GM13977 (cell line): ENCODE measurements around the gene BAIAP2L2.

ENCODE experiments used
- DNase-seq: peaks from one replicate; pipeline ENCODE4 v3.0.0; 2012; ENCODE audit warnings: low spot score
- CTCF ChIP-seq: IDR thresholded peaks from 2 replicates; pipeline ENCODE4 v1.5.1; 2012; ENCODE audit warnings: mild to moderate bottlenecking, control low read depth; ENCODE audit not compliant: insufficient read depth; ENCODE audit errors: extremely low read depth, missing control alignments
- in situ Hi-C: fragments of 300-500 bp; cut with MboI; formaldehyde crosslinking; loops from one replicate; pipeline ENCODE4 v1.12.0; 2022; ENCODE audit warnings: low sequenced_read_pairs, low pct_unique_long_range_greater_than_20kb, mixed read lengths, inconsistent platforms; ENCODE audit not compliant: unreplicated experiment

The BAIAP2L2 gene

DNA sequence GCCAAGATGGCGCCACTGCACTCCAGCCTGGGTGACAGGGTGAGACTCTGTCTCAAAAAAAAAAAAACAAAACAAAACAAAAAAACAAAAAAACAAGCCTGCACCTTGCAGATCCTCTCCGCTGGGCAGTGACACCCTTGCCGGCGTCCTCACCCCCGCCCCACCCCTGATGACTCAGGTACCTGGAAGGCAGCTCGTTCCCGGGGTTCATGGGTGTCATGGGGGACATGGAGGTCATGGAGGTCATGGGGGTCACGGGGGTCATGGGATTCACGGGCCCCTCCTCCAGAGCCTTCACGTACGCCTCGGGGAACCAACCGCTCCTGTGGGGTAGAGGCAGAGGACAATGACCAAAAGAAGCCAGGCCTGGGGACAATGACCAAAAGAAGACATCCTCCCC, 23.5 kb downstream of the BAIAP2L2 start:
- in situ Hi-C loops: no loop called here
- TF ChIP-seq CTCF: no peak
- no peak for DNase-seq

DNA sequence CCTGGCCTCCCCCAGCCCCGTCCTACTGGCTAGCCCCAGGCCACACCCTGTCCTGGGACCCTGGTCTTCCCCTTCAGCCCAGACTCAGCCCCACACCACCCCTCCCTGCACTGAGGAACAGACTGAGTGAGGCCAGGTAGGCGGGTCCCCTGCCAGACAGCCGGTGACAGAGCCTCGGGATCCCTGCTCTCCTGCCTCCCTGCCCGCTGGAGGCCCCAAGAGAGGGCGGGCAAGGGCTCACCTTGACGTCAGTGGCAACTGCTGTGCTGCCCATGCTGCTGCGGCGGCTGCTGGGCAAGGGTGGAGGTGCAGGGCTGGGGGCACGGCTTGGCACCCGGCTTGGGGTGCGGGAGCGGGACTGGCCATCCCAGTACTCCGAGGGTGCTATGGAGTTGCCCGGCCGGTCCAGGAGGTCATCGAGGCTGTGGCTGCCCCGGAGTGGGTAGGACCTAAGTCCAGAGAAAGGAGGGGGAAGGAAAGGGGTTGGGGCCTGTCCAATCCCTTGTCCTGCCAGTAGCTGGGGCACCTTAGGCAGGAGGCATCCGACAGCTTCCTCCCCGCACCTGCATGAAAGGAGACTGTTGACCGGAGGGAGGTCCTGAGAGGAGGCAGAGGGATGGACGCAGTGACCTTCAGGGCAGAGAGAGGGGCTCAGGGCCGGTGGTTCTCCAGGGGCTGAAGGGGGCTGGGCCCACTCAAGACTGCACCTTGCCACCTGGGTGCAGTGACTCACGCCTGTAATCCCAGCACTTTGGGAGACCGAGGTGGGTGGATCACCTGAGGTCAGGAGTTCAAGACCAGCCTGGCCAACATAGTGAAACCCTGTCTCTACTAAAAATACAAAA, 24.3 kb downstream of the BAIAP2L2 start:
- no peak for TF ChIP-seq CTCF
- in situ Hi-C loops: no loop called here
- no peak for DNase-seq

DNA sequence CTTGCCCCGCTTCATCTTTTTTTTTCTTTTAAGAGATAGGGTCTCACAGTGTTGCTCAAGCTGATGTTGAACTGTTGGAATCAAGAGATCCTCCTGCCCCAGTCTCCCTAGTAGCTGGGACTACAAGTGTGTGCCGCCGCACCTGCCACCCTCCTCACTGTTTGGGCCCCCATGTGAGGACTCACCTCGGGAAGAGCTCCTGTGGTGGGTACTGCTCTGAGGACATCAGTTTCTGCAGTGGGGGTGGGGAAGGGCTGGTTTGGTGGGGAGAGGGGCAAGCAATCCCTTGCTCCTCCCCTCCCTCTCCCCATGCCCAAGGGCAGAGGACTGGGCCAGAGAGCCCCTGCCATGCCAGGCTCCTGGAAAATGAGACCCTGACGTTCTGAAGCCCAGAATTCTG, 25.0 kb downstream of the BAIAP2L2 start:
- in situ Hi-C loops: no loop called here
- TF ChIP-seq CTCF: no peak
- DNase-seq: no peak

DNA sequence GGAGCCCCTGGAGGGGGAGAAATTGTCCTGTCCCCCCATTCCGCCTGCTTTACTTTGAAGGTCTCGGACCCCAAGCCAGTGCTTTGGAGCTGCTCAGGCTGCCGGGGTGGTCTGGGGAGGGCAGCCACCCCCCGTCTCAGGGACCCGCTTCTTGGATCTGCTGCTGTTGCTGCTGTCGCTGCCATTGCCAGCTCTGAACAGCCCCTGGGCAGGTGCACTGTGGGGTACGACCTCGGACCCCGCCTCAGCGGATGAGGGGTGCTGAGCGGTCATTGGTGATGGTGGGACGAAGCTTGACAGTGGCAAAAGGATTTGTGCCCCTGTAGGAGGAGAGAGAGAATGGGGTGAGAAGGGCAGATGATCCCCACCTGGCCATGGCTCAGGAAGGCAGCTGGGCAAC, 25.4 kb downstream of the BAIAP2L2 start:
- no peak for DNase-seq
- in situ Hi-C loops: no loop called here
- TF ChIP-seq CTCF: no peak

GRCh38 chr22:38083931-38084631, 26.4 kb downstream of the BAIAP2L2 start, which contains the start of gene SLC16A8:
Gene SLC16A8 (minus strand): TSS chr22:38084184. CDS start chr22:38082873, 1,311 bp downstream.
- DNase-seq: no peak
- in situ Hi-C loops: no loop called here
- no peak for TF ChIP-seq CTCF

DNA sequence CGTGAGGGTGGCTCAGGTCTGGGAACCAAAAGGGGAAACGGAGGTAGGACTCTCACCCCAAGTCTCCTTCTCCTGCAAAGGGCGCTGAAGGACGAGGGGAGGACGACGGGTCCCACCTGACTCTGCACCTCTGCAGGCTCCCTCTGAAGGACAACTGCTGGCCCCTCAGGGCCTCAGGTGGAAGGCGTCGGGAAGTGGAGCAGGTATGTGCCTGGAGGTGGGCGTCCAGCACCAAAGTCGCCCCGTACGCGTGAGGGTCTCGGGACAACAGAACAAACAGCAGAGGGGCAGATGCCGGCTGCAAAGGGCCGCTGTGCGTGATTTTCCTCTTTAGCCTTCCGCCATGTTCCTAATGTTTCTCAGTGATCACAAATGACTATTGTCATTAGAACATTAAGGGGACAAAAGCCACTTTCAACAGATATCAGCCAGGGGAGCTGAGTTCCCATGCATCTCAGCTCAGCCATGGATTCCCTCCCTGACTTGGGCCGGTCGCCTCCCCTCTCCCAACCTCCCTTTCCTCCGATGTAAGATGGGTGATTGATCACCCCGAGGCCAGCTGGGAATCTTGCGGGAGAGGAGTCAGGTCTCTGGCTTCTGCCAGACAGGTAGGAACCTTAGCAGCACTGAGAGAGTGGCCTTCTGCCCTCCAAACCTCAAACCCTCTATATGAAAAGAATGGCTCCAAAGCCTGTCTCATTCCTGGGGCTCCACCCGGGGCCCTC, 27.3 kb downstream of the BAIAP2L2 start:
- in situ Hi-C loops: no loop called here
- DNase-seq: no peak
- TF ChIP-seq CTCF: no peak
